Epithelial cell of proximal tubule (primary cell): ENCODE measurements around the gene LINGO1. TPM values are rescaled to one million over a fixed set of nuclear protein-coding genes. Genes with fewer than 3 reads are reported as not detected.

Experiments used
- DNase-seq: peaks from one replicate; pipeline ENCODE4 v3.0.0-alpha.2; 2011; ENCODE audit warnings: low read depth
- H3K4me3 ChIP-seq: 2 replicates; pipeline ENCODE4 v1.5.1; 2011; ENCODE audit warnings: low read depth, mild to moderate bottlenecking, low read length
- CTCF ChIP-seq: conservative IDR thresholded peaks from 2 replicates; pipeline ENCODE4 v1.5.1; 2012; ENCODE audit warnings: low read depth, mild to moderate bottlenecking, low read length
- total RNA-seq: library from RNA; depleted of rRNA; stranded (reverse); fragments of >200 nt; gene quantifications from 2 replicates; pipeline ENCODE4 v1.2.3, GENCODE V29; 2015

The LINGO1 gene
- total RNA-seq, 1 donor from 2014 or later: not detected

GRCh38 chr15:77622934-77623754 lies 9.6 kb downstream of the LINGO1 start:
- TF ChIP-seq CTCF: no peak
- no peak for DNase-seq
- no peak overlapping the region for H3K4me3 ChIP-seq

GRCh38 chr15:77622209-77622933 lies 10.3 kb downstream of the LINGO1 start:
- H3K4me3 ChIP-seq: no peak overlapping the region
- DNase-seq: no peak
- no peak for TF ChIP-seq CTCF

GRCh38 chr15:77621847-77622208 lies 10.9 kb downstream of the LINGO1 start:
- TF ChIP-seq CTCF: no peak
- DNase-seq: no peak
- H3K4me3 ChIP-seq: no peak overlapping the region

GRCh38 chr15:77620960-77621647 lies 11.6 kb downstream of the LINGO1 start:
- H3K4me3 ChIP-seq: no peak overlapping the region
- DNase-seq: no peak
- TF ChIP-seq CTCF: no peak

- TF ChIP-seq CTCF: no peak
- no peak for DNase-seq
- H3K4me3 ChIP-seq: no peak overlapping the region
Measured at GRCh38 chr15:77620297-77620696, 12.4 kb downstream of the LINGO1 start.

- TF ChIP-seq CTCF: no peak
- no peak for DNase-seq
- no peak overlapping the region for H3K4me3 ChIP-seq
Measured at GRCh38 chr15:77619883-77620282, 12.8 kb downstream of the LINGO1 start.
